Measurements from ENCODE around the gene ABITRAM.
"Not testable (repeated sequence)": the region's sequence is repeated elsewhere in the genome, so short reads cannot be mapped to it uniquely, and the experiment has no call there.

ABITRAM gene, protein sequence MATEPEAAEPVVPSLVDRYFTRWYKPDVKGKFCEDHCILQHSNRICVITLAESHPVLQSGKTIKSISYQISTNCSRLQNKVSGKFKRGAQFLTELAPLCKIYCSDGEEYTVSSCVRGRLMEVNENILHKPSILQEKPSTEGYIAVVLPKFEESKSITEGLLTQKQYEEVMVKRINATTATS

GRCh38 chr9:108934323-108934893, at the start of gene ABITRAM:
Gene ABITRAM (plus strand): TSS chr9:108934400. CDS start chr9:108934487, 87 bp downstream.
- DNase-seq (ENCODE audit: low read depth) = peak; percentile 74

GRCh38 chr9:108884701-108885100, 49.5 kb upstream of the ABITRAM start:
- no peak for DNase-seq (ENCODE audit: low read depth)

DNA sequence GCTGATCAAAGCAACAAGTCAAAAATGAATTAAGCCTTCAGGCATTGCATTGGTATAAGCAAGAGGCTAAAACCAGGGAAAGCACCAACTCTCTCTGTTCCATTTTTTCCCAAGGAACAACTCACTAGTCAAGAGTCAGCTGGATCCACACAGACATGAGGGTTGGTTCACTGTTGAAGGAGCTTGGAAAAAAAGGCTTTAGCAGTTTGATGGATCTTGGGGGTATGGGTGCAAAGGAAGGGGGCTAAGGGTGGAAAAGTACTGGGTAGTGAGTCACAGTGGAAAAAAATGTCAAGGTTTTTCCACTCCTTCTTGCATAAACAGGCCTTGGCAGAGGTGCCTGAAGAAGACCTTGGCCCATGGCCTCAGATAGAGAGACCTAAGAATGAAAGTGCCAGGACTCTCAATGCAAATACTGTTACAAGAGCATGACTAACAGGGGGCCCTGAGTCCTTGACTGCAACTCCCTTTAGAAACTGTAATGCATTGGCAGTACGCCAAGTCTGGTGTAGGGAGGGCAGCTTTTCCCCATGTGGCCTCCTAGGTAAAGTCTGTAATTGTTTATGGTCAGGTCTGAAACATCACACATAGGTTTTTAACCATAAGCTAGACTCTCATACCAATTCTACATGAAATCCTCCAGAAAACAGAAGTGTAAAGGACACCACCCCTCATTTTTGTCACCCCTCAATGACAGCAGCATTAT, 48.4 kb upstream of the ABITRAM start:
- DNase-seq (ENCODE audit: low read depth) = no peak

DNA sequence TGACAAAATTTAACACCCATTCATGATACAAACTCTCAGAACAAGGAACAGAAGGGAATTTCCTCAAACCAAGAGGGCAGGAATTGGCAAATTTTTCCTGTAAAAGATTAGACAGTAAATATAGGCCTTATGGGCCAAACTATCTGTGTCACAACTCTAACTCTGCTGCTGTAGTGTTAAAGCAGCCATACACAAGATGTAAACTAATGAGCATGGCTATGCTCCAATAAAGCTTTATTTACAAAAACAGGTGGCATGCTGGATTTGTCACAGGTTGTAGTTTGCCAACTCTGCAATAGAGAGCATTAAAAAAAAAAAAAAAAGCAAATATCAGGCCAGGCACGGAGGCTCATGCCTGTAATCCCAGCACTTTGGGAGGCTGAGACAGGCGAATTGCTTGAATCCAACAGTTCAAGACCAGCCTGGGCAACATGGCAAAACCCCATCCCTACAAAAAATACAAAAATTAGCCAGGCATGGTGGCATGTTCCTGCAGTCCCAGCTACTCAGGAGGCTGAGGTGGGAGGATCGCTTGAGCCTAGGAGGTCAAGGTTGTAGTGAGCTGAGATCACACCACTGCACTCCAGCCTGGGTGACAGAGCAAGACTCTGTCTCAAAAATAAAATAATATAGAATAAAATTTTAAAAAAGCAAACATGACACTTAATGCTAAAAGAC, 47.5 kb upstream of the ABITRAM start:
- DNase-seq (ENCODE audit: low read depth) = not testable (repeated sequence)

- no peak for DNase-seq (ENCODE audit: low read depth)
Observed at GRCh38 chr9:108889649-108890067, 44.5 kb upstream of the ABITRAM start.

GRCh38 chr9:108894225-108894997, 39.8 kb upstream of the ABITRAM start:
- DNase-seq (ENCODE audit: low read depth) = no peak

- DNase-seq (ENCODE audit: low read depth) = no peak
Observed at GRCh38 chr9:108897324-108898096, 36.7 kb upstream of the ABITRAM start.

DNA sequence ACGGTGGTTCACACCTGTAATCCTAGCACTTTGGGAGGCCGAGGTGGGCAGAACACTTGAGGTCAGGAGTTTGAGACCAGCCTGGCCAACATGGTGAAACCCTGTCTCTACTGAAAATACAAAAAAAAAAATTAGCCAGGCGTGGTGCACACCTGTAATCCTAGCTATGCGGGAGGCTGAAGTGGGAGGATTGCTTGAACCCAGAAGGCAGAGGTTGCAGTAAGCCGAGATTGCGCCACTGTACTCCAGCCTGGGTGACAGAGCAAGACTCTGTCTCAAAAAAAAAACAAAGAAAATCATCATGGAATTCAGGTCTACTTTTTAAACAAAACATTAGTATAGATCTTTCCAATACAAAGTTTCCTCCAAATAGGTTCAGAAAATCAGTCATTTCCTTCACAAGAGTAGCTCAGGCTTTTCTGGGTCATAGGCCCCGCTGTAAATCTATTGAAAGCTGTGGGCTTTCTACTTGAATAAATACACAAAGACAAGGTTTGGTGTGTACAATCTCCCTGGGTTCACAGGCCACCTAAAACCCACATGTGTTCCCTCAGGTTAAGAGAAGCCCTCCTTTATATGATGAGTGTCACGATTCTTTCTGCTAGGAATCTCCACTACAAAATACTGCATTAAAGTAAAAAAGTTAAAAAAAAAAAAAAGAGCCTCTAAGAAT, 35.0 kb upstream of the ABITRAM start:
- DNase-seq (ENCODE audit: low read depth) = not testable (repeated sequence)

DNA sequence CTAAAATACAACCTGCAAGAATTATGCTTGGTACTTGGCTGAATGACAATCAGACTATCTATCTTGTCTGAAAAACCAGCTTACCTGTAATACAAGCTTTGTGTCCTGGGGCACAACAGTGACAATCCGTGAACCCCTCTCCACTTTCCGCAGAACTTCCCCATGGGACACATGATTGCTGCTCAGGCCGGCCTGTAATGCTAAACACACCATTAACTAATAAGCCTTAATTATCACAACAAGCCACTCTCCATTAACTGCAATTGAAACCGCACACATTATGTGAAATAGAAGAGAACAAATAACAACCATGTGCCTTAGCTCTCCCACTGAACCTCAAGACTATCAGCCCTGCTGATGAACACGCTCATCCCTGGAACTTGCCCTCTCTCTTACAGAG, 34.0 kb upstream of the ABITRAM start:
- no peak for DNase-seq (ENCODE audit: low read depth)

DNA sequence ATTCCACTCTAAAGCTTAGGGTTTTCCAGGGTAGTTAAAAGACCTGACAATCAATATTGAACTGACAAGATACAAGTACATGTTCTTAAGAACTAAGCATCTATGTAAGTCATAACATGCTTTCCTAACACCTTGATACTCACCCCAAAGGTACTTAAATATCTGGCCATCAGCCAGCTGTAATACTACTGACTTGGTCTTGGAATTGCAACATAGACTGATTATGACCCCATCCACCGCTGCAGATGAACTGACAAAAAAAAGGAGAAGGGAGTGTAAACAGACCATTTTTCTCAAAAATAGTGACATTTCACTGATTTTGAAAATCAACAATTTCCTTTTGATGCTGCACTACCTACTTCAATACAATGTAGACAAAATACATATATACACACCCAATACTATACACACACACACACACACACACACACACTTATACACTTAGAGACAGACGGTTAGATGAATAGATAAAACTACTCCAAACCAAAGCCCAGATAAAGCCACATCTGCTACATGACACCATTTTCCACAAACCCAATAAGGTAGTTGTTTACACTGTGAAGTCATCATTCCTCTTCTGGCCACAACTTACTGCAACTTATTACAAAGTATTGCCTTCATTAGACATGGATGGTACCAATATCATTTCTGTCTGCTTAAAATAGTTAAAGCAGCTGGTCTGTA, 30.6 kb upstream of the ABITRAM start:
- no peak for DNase-seq (ENCODE audit: low read depth)

DNA sequence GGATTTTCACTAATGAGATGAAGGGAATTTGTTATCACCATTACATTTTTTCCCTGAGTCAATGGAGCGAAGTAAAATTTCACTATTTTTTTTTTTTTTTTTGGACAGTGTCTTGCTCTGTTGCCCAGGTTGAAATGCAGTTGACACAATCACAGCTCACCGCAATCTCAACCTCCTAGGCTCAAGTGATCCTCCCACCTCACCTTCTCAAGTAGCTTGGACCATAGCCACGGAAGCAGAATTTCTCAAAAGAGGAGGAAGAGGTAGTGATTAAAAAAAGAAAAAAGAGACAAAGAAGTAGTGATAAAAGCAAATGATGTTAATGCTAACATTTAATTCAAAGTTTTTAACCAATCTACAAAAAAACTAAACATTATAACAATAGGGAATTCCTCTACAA, 30.0 kb upstream of the ABITRAM start:
- no peak for DNase-seq (ENCODE audit: low read depth)

GRCh38 chr9:108905494-108905893, 28.7 kb upstream of the ABITRAM start:
- DNase-seq (ENCODE audit: low read depth) = no peak

DNA sequence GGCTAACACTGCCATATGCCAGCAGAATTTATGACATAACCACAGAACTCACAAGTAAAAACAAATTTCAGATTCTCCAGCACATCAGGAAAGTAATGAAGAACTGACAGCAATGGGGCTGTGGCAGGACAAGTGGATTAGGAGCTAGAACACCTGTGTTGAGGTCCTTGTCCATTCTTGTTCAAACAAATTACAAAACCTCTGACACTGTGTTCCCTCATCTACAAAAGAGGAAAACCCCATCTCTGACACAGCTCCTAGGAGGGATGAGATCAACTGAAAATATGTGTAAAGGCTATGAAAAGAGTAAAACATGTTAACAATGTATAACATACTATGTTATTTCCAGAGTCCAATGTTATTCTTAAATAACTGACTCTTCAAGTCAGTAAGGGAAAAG, 23.8 kb upstream of the ABITRAM start:
- DNase-seq (ENCODE audit: low read depth) = no peak

DNA sequence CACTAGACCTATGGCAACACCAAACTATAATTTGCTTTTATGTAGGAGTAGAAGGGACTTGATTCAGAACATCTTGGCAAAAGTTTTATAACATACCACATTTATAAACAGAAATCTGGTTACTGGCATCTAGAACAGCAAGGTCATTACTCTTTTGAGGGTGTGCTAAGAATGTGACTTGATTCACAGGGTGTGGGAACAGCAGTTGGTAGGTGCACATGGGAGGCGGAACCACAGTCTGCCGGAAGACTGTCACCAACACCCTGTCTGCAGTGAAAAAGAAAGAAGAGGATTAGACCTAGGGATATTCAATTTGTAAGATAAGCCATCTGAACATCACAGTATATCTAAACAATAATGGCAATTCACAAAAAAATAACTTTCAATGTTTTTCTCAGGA, 23.3 kb upstream of the ABITRAM start:
- no peak for DNase-seq (ENCODE audit: low read depth)

- DNase-seq (ENCODE audit: low read depth) = no peak
Observed at GRCh38 chr9:108911820-108912219, 22.4 kb upstream of the ABITRAM start.

GRCh38 chr9:108913391-108913790, 20.8 kb upstream of the ABITRAM start:
- DNase-seq (ENCODE audit: low read depth) = no peak

DNA sequence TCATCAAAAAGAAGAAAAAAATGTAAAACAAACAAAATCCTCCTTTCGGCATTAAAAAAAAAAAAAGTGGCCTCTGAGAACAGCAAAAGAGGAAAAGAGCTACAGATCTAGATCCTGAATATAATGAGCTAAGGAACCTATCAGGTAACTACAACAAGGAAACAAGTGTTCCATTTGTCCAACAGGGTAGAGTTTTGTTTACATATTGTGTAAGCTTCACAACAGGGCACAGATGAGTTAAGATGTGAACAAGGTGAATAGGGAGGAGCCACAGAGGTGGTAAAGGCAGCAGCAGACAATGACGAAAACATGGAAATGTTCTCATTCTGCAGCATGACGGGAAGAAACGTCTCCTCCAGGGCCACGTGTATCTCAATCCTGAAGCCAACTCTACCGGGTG, 14.7 kb upstream of the ABITRAM start:
- no peak for DNase-seq (ENCODE audit: low read depth)

GRCh38 chr9:108920401-108920800, 13.8 kb upstream of the ABITRAM start:
- not testable (repeated sequence) for DNase-seq (ENCODE audit: low read depth)

GRCh38 chr9:108921200-108921599, 13.0 kb upstream of the ABITRAM start:
- DNase-seq (ENCODE audit: low read depth) = no peak

DNA sequence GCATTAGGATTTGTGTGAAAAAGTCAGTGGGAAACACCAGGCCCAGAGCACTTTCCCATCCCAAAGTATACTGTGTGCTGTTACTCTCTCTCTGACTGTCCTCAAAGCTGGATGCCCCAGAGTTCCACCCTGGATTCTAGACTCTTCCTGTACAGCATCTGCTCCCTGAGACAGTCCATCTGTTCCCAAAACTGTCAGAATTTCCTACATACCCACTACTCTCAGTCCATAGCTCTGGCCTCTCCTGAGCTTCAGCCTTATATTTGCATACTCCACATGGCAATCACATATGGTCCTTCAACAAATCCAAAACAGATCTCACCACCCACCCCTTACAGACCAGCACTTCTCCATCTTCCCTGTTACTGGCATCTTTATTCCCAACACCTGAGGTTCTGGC, 9.7 kb upstream of the ABITRAM start:
- no peak for DNase-seq (ENCODE audit: low read depth)
